SK-N-SH treated with all-trans-retinoic acid at 6 μM for 48 hours (cell line): ENCODE results near the gene TRIM2.

ENCODE experiments used
- ATAC-seq: fragments of 200-7000 bp; cut with Tn5 transposase; 3 replicates; pipeline ENCODE4 v1.9.1; 2020; ENCODE audit warnings: mild to moderate bottlenecking, moderate library complexity
- BACH2 ChIP-seq: fragments of 250-450 bp; sonication (Bioruptor Pico); IDR thresholded peaks from 2 replicates; pipeline ENCODE4 v1.9.0; 2021; ENCODE audit warnings: mild to moderate bottlenecking, borderline replicate concordance
- CREB5 ChIP-seq: fragments of 250-450 bp; sonication (Bioruptor Pico); IDR thresholded peaks from 2 replicates; pipeline ENCODE4 v1.5.1; 2020; ENCODE audit warnings: low read depth, mild to moderate bottlenecking, moderate library complexity
- CSDC2 ChIP-seq: fragments of 250-450 bp; sonication (Bioruptor Pico); IDR thresholded peaks from 2 replicates; pipeline ENCODE4 v1.5.0; 2020; ENCODE audit warnings: mild to moderate bottlenecking, moderate library complexity
- CSRNP3 ChIP-seq: fragments of 250-450 bp; sonication (Bioruptor Pico); IDR thresholded peaks from 2 replicates; pipeline ENCODE4 v1.5.1; 2021; ENCODE audit warnings: mild to moderate bottlenecking, moderate library complexity
- ESRRG ChIP-seq: fragments of 250-450 bp; sonication (Bioruptor Pico); IDR thresholded peaks from 2 replicates; pipeline ENCODE4 v1.6.1; 2021; ENCODE audit warnings: mild to moderate bottlenecking
- GLIS3 ChIP-seq: fragments of 250-450 bp; sonication (Bioruptor Pico); IDR thresholded peaks from 2 replicates; pipeline ENCODE4 v1.5.0; 2020; ENCODE audit warnings: mild to moderate bottlenecking, moderate library complexity
- ISL1 ChIP-seq: fragments of 250-450 bp; sonication (Bioruptor Pico); IDR thresholded peaks from 2 replicates; pipeline ENCODE4 v2.1.2; 2022; ENCODE audit warnings: mild to moderate bottlenecking, moderate library complexity
- OSR1 ChIP-seq: fragments of 250-450 bp; sonication (Bioruptor Pico); IDR thresholded peaks from 2 replicates; pipeline ENCODE4 v1.8.0; 2022; ENCODE audit warnings: moderate library complexity, mild to moderate bottlenecking, inconsistent platforms
- PATZ1 ChIP-seq: fragments of 250-450 bp; sonication (Bioruptor Pico); IDR thresholded peaks from 2 replicates; pipeline ENCODE4 v1.8.0; 2020; ENCODE audit warnings: mild to moderate bottlenecking, moderate library complexity, borderline replicate concordance
- POU6F1 ChIP-seq: fragments of 250-450 bp; sonication (Bioruptor Pico); IDR thresholded peaks from 2 replicates; pipeline ENCODE4 v1.8.0; 2021; ENCODE audit warnings: low read depth, mild to moderate bottlenecking, moderate library complexity, borderline replicate concordance
- RARB ChIP-seq: fragments of 250-450 bp; sonication (Bioruptor Pico); IDR thresholded peaks from 2 replicates; pipeline ENCODE4 v1.8.0; 2021; ENCODE audit warnings: mild to moderate bottlenecking, moderate library complexity
- SNAI2 ChIP-seq: fragments of 250-450 bp; sonication (Bioruptor Pico); IDR thresholded peaks from 2 replicates; pipeline ENCODE4 v1.5.0; 2020; ENCODE audit warnings: mild to moderate bottlenecking, moderate library complexity
- TCF4 ChIP-seq: fragments of 250-450 bp; sonication (Bioruptor Pico); IDR thresholded peaks from 2 replicates; pipeline ENCODE4 v1.8.0; 2021; ENCODE audit warnings: mild to moderate bottlenecking, moderate library complexity, borderline replicate concordance
- TOX ChIP-seq: fragments of 250-450 bp; sonication (Bioruptor Pico); IDR thresholded peaks from 2 replicates; pipeline ENCODE4 v1.8.0; 2021; ENCODE audit warnings: mild to moderate bottlenecking, moderate library complexity, borderline replicate concordance
- TSHZ2 ChIP-seq: fragments of 250-450 bp; sonication (Bioruptor Pico); IDR thresholded peaks from 2 replicates; pipeline ENCODE4 v1.5.0; 2020; ENCODE audit warnings: mild to moderate bottlenecking, moderate library complexity
- ZC3H10 ChIP-seq: fragments of 250-450 bp; sonication (Bioruptor Pico); IDR thresholded peaks from 2 replicates; pipeline ENCODE4 v1.5.1; 2021; ENCODE audit warnings: mild to moderate bottlenecking, moderate library complexity
- ZFP3 ChIP-seq: fragments of 250-450 bp; sonication (Bioruptor Pico); IDR thresholded peaks from 2 replicates; pipeline ENCODE4 v1.5.0; 2020; ENCODE audit warnings: mild to moderate bottlenecking, moderate library complexity
- ZFP30 ChIP-seq: fragments of 450-650 bp; formaldehyde crosslinking; IDR thresholded peaks from 2 replicates; pipeline ENCODE4 v1.5.0; 2022; ENCODE audit warnings: mild to moderate bottlenecking, moderate library complexity
- ZNF565 ChIP-seq: fragments of 450-650 bp; formaldehyde crosslinking; conservative IDR thresholded peaks from 2 replicates; pipeline ENCODE4 v1.5.0; 2020; ENCODE audit warnings: low read depth, mild to moderate bottlenecking, moderate library complexity
- ZNF70 ChIP-seq: fragments of 450-650 bp; formaldehyde crosslinking; IDR thresholded peaks from 2 replicates; pipeline ENCODE4 v1.5.0; 2020; ENCODE audit warnings: mild to moderate bottlenecking, moderate library complexity
- ZNF8 ChIP-seq: fragments of 450-650 bp; formaldehyde crosslinking; IDR thresholded peaks from 2 replicates; pipeline ENCODE4 v1.5.0; 2020; ENCODE audit warnings: mild to moderate bottlenecking, moderate library complexity

Gene TRIM2

GRCh38 chr4:153333874-153334273 lies 129.6 kb downstream of the TRIM2 start (continued):
- TF ChIP-seq ZNF70 (CRISPR knock-in tag) = no peak
- no peak for TF ChIP-seq BACH2 (CRISPR knock-in tag)
- no peak for TF ChIP-seq ZC3H10 (CRISPR knock-in tag)
- no peak for TF ChIP-seq POU6F1 (CRISPR knock-in tag)
- no peak for TF ChIP-seq ZFP30 (CRISPR knock-in tag)
- TF ChIP-seq ZFP3 (CRISPR knock-in tag) = no peak
- TF ChIP-seq, all 23 proteins: peak for 0

- no peak for ATAC-seq
Observed at GRCh38 chr4:153335665-153336064, 131.4 kb downstream of the TRIM2 start.

More at GRCh38 chr4:153335665-153336064, 131.4 kb downstream of the TRIM2 start:
- TF ChIP-seq OSR1 (CRISPR knock-in tag) (no peak), TSHZ2 (no peak), TOX (no peak), POU6F1 (CRISPR knock-in tag) (no peak), TCF4 (CRISPR knock-in tag) (no peak), ZC3H10 (CRISPR knock-in tag) (no peak), ZNF70 (CRISPR knock-in tag) (no peak), PATZ1 (CRISPR knock-in tag) (no peak), ESRRG (no peak), RARB (CRISPR knock-in tag) (no peak), ZNF8 (CRISPR knock-in tag) (no peak), ZFP3 (CRISPR knock-in tag) (no peak), SNAI2 (CRISPR knock-in tag) (no peak), GLIS3 (CRISPR knock-in tag) (no peak), CREB5 (CRISPR knock-in tag) (no peak), ZFP30 (CRISPR knock-in tag) (no peak), CSDC2 (CRISPR knock-in tag) (no peak), CSRNP3 (CRISPR knock-in tag) (no peak), ZNF565 (CRISPR knock-in tag) (no peak), ISL1 (CRISPR knock-in tag) (no peak)
